OCI-LY1 (cell line): ENCODE measurements around the gene SCAI.

Source experiments
- H2AFZ ChIP-seq: fragments of 200-600 bp; sonication (generic), shearing (Covaris generic); 2 replicates; pipeline ENCODE4 v1.6.0; 2014; ENCODE audit warnings: antibody characterized with exemption, mild to moderate bottlenecking, low read length
- H3F3A ChIP-seq: fragments of 200-600 bp; sonication (generic), shearing (Covaris generic); 2 replicates; pipeline ENCODE4 v1.6.0; 2014; ENCODE audit warnings: mild to moderate bottlenecking, antibody characterized with exemption, low read length, moderate library complexity; ENCODE audit not compliant: insufficient read depth
- H3K27ac ChIP-seq: fragments of 200-600 bp; sonication (generic); 2 replicates; pipeline ENCODE4 v1.5.1; 2014; ENCODE audit warnings: low read length, mixed run types, mild to moderate bottlenecking, low read depth; ENCODE audit not compliant: poor library complexity, severe bottlenecking
- H3K27me3 ChIP-seq: fragments of 200-600 bp; sonication (generic); 2 replicates; pipeline ENCODE4 v1.6.0; 2014; ENCODE audit warnings: antibody characterized with exemption, mild to moderate bottlenecking, low read length, moderate library complexity; ENCODE audit not compliant: insufficient read depth
- H3K36me3 ChIP-seq: fragments of 200-600 bp; sonication (generic); 2 replicates; pipeline ENCODE4 v1.6.1; 2014; ENCODE audit warnings: mild to moderate bottlenecking, antibody characterized with exemption, low read length, moderate library complexity, mixed read lengths; ENCODE audit not compliant: insufficient read depth
- H3K4me1 ChIP-seq: fragments of 200-600 bp; sonication (generic); 2 replicates; pipeline ENCODE4 v1.5.1; 2014; ENCODE audit warnings: mild to moderate bottlenecking, low read length, moderate library complexity; ENCODE audit not compliant: insufficient read depth, severe bottlenecking
- H3K4me2 ChIP-seq: fragments of 200-600 bp; sonication (generic), shearing (Covaris generic); 2 replicates; pipeline ENCODE4 v1.6.1; 2014; ENCODE audit warnings: low read length
- H3K4me3 ChIP-seq: fragments of 200-600 bp; sonication (generic); 2 replicates; pipeline ENCODE4 v1.5.1; 2014; ENCODE audit warnings: low read length, low read depth, mild to moderate bottlenecking, mixed read lengths; ENCODE audit not compliant: poor library complexity, severe bottlenecking
- H3K79me2 ChIP-seq: fragments of 200-600 bp; shearing (Covaris generic); 2 replicates; pipeline ENCODE4 v1.6.1; 2016; ENCODE audit warnings: mixed run types, low read length, mixed read lengths; ENCODE audit not compliant: insufficient read depth
- H3K9ac ChIP-seq: fragments of 200-600 bp; sonication (generic), shearing (Covaris generic); 2 replicates; pipeline ENCODE4 v1.6.1; 2014; ENCODE audit warnings: mild to moderate bottlenecking, low read length, mixed read lengths
- H3K9me2 ChIP-seq: fragments of 200-600 bp; sonication (generic), shearing (Covaris generic); 2 replicates; pipeline ENCODE4 v1.6.1; 2014; ENCODE audit warnings: low read depth, mild to moderate bottlenecking, low read length, mixed read lengths
- H3K9me3 ChIP-seq: fragments of 200-600 bp; shearing (Covaris generic); 2 replicates; pipeline ENCODE4 v1.6.1; 2014; ENCODE audit warnings: low read length, mixed read lengths
- H4K20me1 ChIP-seq: fragments of 200-600 bp; sonication (generic), shearing (Covaris generic); 2 replicates; pipeline ENCODE4 v1.6.0; 2016; ENCODE audit warnings: mild to moderate bottlenecking, low read length; ENCODE audit not compliant: insufficient read depth
- EZH2 ChIP-seq: fragments of 200-600 bp; sonication (generic), shearing (Covaris generic); IDR thresholded peaks from 2 replicates; pipeline ENCODE4 v1.8.0; 2017; ENCODE audit warnings: borderline replicate concordance, mixed run types, mild to moderate bottlenecking, antibody characterized with exemption, low read length, moderate library complexity, mixed read lengths
- TF ChIP-seq, protein P1 (sequence below): fragments of 200-600 bp; sonication (generic), shearing (Covaris generic); IDR thresholded peaks from 2 replicates; pipeline ENCODE4 v1.5.1; 2017; ENCODE audit warnings: mild to moderate bottlenecking, antibody characterized with exemption, low read length, moderate library complexity, mixed read lengths

SCAI gene

DNA sequence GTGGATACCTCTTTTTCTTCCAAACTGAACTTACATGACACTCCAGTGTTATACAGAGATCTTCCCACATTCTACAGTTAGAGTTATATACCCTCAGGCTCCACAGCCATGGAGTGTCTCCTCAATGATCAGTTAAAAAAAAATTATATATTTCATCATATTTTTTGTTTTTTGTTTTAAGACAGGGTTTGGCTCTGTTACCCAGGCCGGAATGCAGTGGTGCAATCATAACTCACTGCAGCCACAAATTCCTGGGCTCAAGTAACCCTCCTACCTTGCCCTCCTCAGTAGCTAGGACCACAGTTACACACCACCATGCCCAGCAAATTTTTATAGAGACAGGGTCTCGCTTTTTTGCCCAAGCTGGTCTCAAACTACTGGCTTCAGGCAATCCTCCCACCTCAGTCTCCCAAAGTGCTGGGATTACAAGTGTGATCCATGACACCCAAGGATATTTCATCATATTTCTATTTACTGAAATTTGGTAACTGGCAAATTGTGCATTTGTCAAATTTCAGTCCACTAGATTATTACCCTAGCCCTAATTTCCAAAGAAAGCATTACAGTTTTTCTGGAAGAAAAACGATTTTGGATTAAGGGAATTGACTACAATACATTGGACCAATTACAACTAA, 18.1 kb upstream of the SCAI start:
- H3K27me3 ChIP-seq: no peaks in the 10 kb centered on the region
- H3K9ac ChIP-seq: no peak overlapping the region
- H3K79me2 ChIP-seq: no peaks in the 10 kb centered on the region
- no peaks in the 10 kb centered on the region for H3K9me3 ChIP-seq
- H4K20me1 ChIP-seq: no peaks in the 10 kb centered on the region
- no peaks in the 10 kb centered on the region for H3F3A ChIP-seq
- no peak overlapping the region for H3K27ac ChIP-seq
- H3K4me3 ChIP-seq: no peak overlapping the region
- H3K4me2 ChIP-seq: no peak overlapping the region
- H3K36me3 ChIP-seq: peaks cover 16% of the 10 kb centered on the region
- no peaks in the 10 kb centered on the region for H3K4me1 ChIP-seq
- H2AFZ ChIP-seq: no peak overlapping the region
- H3K9me2 ChIP-seq: no peaks in the 10 kb centered on the region
- no peak for TF ChIP-seq EZH2
- TF ChIP-seq, protein P1, sequence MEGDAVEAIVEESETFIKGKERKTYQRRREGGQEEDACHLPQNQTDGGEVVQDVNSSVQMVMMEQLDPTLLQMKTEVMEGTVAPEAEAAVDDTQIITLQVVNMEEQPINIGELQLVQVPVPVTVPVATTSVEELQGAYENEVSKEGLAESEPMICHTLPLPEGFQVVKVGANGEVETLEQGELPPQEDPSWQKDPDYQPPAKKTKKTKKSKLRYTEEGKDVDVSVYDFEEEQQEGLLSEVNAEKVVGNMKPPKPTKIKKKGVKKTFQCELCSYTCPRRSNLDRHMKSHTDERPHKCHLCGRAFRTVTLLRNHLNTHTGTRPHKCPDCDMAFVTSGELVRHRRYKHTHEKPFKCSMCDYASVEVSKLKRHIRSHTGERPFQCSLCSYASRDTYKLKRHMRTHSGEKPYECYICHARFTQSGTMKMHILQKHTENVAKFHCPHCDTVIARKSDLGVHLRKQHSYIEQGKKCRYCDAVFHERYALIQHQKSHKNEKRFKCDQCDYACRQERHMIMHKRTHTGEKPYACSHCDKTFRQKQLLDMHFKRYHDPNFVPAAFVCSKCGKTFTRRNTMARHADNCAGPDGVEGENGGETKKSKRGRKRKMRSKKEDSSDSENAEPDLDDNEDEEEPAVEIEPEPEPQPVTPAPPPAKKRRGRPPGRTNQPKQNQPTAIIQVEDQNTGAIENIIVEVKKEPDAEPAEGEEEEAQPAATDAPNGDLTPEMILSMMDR: no peak

DNA sequence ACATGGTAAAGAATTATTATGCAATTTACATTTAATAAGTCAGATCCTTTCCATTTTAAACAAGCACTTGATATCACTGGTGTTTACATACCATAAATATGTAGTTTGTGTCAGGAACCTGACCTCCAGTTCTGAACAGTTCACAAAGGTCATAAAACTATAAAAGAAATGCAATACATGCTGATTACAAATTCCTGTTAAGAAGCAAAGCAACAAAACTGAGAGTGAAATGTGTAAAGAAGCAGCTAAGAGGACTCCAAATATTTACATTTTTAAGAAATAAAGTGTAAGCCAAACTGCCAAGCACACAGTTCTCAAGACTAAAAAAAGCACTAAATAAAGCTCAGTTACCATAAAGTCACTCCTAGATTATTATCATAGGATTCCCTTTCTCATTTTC, 17.4 kb upstream of the SCAI start:
- no peak for TF ChIP-seq EZH2
- no peaks in the 10 kb centered on the region for H4K20me1 ChIP-seq
- H3F3A ChIP-seq: no peaks in the 10 kb centered on the region
- H3K4me3 ChIP-seq: no peak overlapping the region
- H3K9me3 ChIP-seq: no peaks in the 10 kb centered on the region
- no peak overlapping the region for H3K9ac ChIP-seq
- H2AFZ ChIP-seq: no peak overlapping the region
- H3K27me3 ChIP-seq: no peaks in the 10 kb centered on the region
- no peaks in the 10 kb centered on the region for H3K4me1 ChIP-seq
- H3K79me2 ChIP-seq: no peaks in the 10 kb centered on the region
- no peaks in the 10 kb centered on the region for H3K9me2 ChIP-seq
- H3K4me2 ChIP-seq: no peak overlapping the region
- no peak overlapping the region for H3K27ac ChIP-seq
- H3K36me3 ChIP-seq: peaks cover 16% of the 10 kb centered on the region

DNA sequence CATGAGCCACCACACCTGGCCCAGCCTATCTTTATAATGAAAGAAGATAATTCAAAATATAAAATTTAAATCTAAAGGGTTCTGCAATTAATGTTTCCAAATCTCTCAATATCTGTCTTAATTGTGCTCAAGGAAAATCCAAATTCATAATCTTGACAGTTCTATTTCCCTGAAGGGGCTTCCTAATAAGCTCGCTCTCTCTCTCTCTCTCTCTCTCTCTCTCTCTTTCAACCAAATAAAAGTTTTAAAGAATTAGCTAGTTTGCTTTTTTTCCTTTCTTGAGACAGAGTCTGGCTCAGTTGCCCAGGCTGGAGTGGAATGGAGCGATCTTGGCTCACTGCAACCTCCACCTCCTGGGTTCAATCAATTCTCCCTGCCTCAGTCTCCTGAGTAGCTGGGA, 13.2 kb upstream of the SCAI start:
- no peaks in the 10 kb centered on the region for H4K20me1 ChIP-seq
- H3K36me3 ChIP-seq: peaks cover 47% of the 10 kb centered on the region
- TF ChIP-seq EZH2: no peak
- TF ChIP-seq, protein P1: no peak

More for the DNA sequence above, 13.2 kb upstream of the SCAI start:
- Histone ChIP-seq H3K27me3 (no peaks in the 10 kb centered on the region), H3K4me1 (no peaks in the 10 kb centered on the region), H3K79me2 (no peaks in the 10 kb centered on the region), H3K4me3 (no peak overlapping the region), H2AFZ (no peak overlapping the region), H3K9me3 (no peaks in the 10 kb centered on the region), H3K9me2 (no peaks in the 10 kb centered on the region), H3F3A (no peaks in the 10 kb centered on the region), H3K4me2 (no peak overlapping the region), H3K27ac (no peak overlapping the region), H3K9ac (no peak overlapping the region)
